Prostate gland (tissue), 2 donors: ENCODE results near the gene FBP1.

Experiments used
- POLR2A ChIP-seq: fragments of 450-650 bp; IDR thresholded peaks from one replicate; pipeline ENCODE4 v1.6.1; 2016; ENCODE audit warnings: antibody characterized with exemption, mild to moderate bottlenecking
- TF ChIP-seq, protein P1 (sequence below), 4 experiments: fragments of 200-600 bp in 2 of 4; fragments of 450-650 bp in 2 of 4; sonication (generic) in 2 of 4; IDR thresholded peaks; 1 replicate in 3 of 4; 2 replicates in 1 of 4; pipeline ENCODE4 v1.5.1; 2016 to 2019; ENCODE audit warnings: antibody characterized with exemption in 4 of 4, mild to moderate bottlenecking in 2 of 4, moderate library complexity in 2 of 4

DNA sequence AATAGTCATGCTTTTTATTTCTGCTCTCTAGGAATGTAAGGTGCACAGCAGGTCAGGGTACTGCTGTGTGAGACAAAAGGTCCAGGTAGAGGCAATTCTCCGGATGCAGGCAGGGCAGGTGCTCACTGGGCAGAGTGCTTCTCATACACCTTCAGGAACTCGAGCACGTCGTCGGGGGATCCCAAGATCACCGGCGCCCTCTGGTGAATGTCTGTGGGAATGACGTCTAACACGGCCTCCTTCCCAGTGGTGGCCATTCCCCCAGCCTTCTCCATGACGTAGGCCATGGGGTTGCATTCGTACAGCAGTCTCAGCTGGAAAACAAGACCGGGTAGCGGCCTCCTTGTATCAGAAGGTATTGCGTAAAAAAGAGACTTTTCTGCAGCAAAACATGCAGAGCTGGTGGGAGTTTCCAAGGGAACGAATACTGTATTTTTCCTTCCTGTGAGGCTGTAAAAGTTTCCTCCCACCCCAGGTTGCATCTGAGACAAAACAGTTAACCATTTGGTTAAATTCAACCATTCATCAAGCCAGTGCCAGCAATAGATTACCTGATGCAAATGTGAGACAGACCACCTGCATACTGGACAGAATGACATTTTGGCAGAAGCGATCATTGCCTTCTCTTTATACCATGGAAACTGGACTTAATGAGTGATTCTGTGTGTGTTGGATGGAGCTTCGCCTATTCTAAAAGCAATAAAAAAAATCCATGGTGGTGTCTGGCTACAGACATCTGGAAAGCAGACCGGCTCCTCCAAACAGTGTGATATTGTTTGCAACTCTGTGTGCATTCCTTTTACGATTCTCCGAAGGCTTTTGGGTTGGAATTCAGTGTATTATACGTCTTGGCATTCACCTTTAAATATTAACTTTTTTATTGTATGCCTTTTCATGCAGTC lies 35.8 kb downstream of the FBP1 start:
- TF ChIP-seq, protein P1, sequence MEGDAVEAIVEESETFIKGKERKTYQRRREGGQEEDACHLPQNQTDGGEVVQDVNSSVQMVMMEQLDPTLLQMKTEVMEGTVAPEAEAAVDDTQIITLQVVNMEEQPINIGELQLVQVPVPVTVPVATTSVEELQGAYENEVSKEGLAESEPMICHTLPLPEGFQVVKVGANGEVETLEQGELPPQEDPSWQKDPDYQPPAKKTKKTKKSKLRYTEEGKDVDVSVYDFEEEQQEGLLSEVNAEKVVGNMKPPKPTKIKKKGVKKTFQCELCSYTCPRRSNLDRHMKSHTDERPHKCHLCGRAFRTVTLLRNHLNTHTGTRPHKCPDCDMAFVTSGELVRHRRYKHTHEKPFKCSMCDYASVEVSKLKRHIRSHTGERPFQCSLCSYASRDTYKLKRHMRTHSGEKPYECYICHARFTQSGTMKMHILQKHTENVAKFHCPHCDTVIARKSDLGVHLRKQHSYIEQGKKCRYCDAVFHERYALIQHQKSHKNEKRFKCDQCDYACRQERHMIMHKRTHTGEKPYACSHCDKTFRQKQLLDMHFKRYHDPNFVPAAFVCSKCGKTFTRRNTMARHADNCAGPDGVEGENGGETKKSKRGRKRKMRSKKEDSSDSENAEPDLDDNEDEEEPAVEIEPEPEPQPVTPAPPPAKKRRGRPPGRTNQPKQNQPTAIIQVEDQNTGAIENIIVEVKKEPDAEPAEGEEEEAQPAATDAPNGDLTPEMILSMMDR (IDR thresholded peaks at IDR 0.05) = peak in 3 of 4 experiments; percentile 39 to 64 (median 44)
- no peak for TF ChIP-seq POLR2A
